Naive thymus-derived CD4-positive, alpha-beta T cell (primary cell): ENCODE data around the gene DCN. TPM values are rescaled to one million over a fixed set of nuclear protein-coding genes. Genes with fewer than 3 reads are reported as not detected.

Source experiments
- ATAC-seq: fragments of 150-1000 bp; cut with Tn5 transposase; 2 replicates; pipeline ENCODE4 v1.10.0; 2021; ENCODE audit warnings: mild to moderate bottlenecking, moderate library complexity
- CTCF ChIA-PET: fragments of 350-600 bp; sonication (Branson Sonifier 250); formaldehyde crosslinking; loops from one replicate; lab custom pipeline; 2021; ENCODE audit warnings: antibody characterized with exemption; lab: Charles Lee
- POLR2A ChIA-PET: fragments of 350-600 bp; sonication (Branson Sonifier 250); formaldehyde crosslinking; loops from one replicate; lab custom pipeline; 2021; ENCODE audit warnings: antibody characterized with exemption, inconsistent platforms; lab: Charles Lee
- DNase-seq, 9 donors: peaks; one replicate each; pipeline versions ENCODE4 v3.0.0 to v3.0.0-alpha.2; 2020 to 2022; ENCODE audit warnings: mixed read lengths in 1 of 9
- H3K27ac ChIP-seq: one replicate; pipeline ENCODE4 v1.7.0; 2013; ENCODE audit warnings: mild to moderate bottlenecking, low read depth, low read length, moderate library complexity
- H3K27me3 ChIP-seq, 2 donors: one replicate each; pipeline ENCODE4 v1.7.0; 2013; ENCODE audit warnings: low read length in 2 of 2, mild to moderate bottlenecking in 2 of 2, moderate library complexity in 2 of 2; ENCODE audit not compliant: control insufficient read depth in 2 of 2, insufficient read depth in 2 of 2
- H3K36me3 ChIP-seq, 3 experiments: 1 replicate in 2 of 3; 2 replicates in 1 of 3; pipeline ENCODE4 v1.7.0; 2013; ENCODE audit warnings: low read length in 3 of 3, mild to moderate bottlenecking in 3 of 3, moderate library complexity in 1 of 3; ENCODE audit not compliant: insufficient read depth in 3 of 3, control insufficient read depth in 2 of 3
- H3K4me1 ChIP-seq, 2 donors: one replicate each; pipeline ENCODE4 v1.7.0; 2013; ENCODE audit warnings: low read length in 2 of 2, mild to moderate bottlenecking in 2 of 2, moderate library complexity in 1 of 2; ENCODE audit not compliant: control insufficient read depth in 2 of 2, insufficient read depth in 2 of 2
- H3K4me3 ChIP-seq: 2 replicates; pipeline ENCODE4 v1.7.0; 2013; ENCODE audit warnings: mild to moderate bottlenecking, low read length
- H3K9me3 ChIP-seq, 3 experiments: 1 replicate in 2 of 3; 2 replicates in 1 of 3; pipeline ENCODE4 v1.7.0; 2013; ENCODE audit warnings: low read length in 3 of 3; ENCODE audit not compliant: control insufficient read depth in 2 of 3
- H3K27ac Mint-ChIP-seq, 9 donors: one replicate each; pipeline ENCODE4 v1.8.0; 2020 to 2022; ENCODE audit warnings: mixed read lengths in 9 of 9, mild to moderate bottlenecking in 8 of 9, moderate library complexity in 5 of 9, inconsistent platforms in 2 of 9
- H3K27me3 Mint-ChIP-seq, 5 donors: one replicate each; pipeline ENCODE4 v1.8.0; 2021 to 2022; ENCODE audit warnings: mixed read lengths in 5 of 5, mild to moderate bottlenecking in 1 of 5
- H3K36me3 Mint-ChIP-seq, 5 donors: one replicate each; pipeline ENCODE4 v1.8.0; 2020 to 2022; ENCODE audit warnings: mixed read lengths in 5 of 5, mild to moderate bottlenecking in 3 of 5, inconsistent platforms in 1 of 5
- H3K4me1 Mint-ChIP-seq, 7 donors: one replicate each; pipeline ENCODE4 v1.8.0; 2020 to 2022; ENCODE audit warnings: mixed read lengths in 7 of 7, mild to moderate bottlenecking in 3 of 7, inconsistent platforms in 1 of 7
- H3K4me3 Mint-ChIP-seq, 10 donors: one replicate each; pipeline ENCODE4 v1.8.0; 2020 to 2022; ENCODE audit warnings: mild to moderate bottlenecking in 10 of 10, mixed read lengths in 10 of 10, moderate library complexity in 6 of 10, inconsistent platforms in 2 of 10
- H3K9me3 Mint-ChIP-seq, 11 donors: one replicate each; pipeline ENCODE4 v1.8.0; 2020 to 2022; ENCODE audit warnings: mixed read lengths in 11 of 11, mild to moderate bottlenecking in 4 of 11, inconsistent platforms in 1 of 11, moderate library complexity in 1 of 11
- intact Hi-C, 2 donors: fragments of 100-400 bp; cut with micrococcal nuclease; formaldehyde crosslinking; loops; one replicate each; pipeline ENCODE4 v1.15.1; 2023
- polyA plus RNA-seq, 2 donors: library from polyadenylated mRNA; unstranded; fragments of 300-500 nt; fragmentation: Illumina TruSeq; gene quantifications; one replicate each; pipeline ENCODE4 v1.2.3, GENCODE V29; 2021
- total RNA-seq, 6 experiments: library from RNA in 5 of 6; stranded (reverse) in 5 of 6; gene quantifications; 1 replicate in 5 of 6; 2 replicates in 1 of 6; pipeline ENCODE4 v1.2.3 and lab custom pipeline; 2021 to 2026

DCN gene
- total and polyA plus RNA-seq, 7 experiments from 2014 or later, result 0.69 TPM; not detected in 6

- intact Hi-C loops, result no loop called here
- Histone ChIP-seq H3K27ac (no peak overlapping the region), H3K4me1 (no peaks in the 10 kb centered on the region), H3K27me3 (no peaks in the 10 kb centered on the region), H3K9me3 (no peaks in the 10 kb centered on the region), H3K36me3 (no peaks in the 10 kb centered on the region), H3K4me3 (no peak overlapping the region)
- Mint-ChIP-seq H3K4me3 (no peak overlapping the region), H3K36me3 (no peaks in the 10 kb centered on the region), H3K27ac (no peak overlapping the region), H3K9me3 (no peaks in the 10 kb centered on the region), H3K4me1 (no peaks in the 10 kb centered on the region), H3K27me3 (peaks cover 0 to 5% (median 0%) of the 10 kb centered on the region in 5 donors)
- CTCF ChIA-PET, result interaction anchor here (0.8 kb wide), 1 partner anchor 16 kb away, joined by 3 read pairs; no protein-coding TSS in a partner anchor
- no peak for DNase-seq
- POLR2A ChIA-PET, result no interaction called here
- ATAC-seq, result no peak
These were observed 5.7 kb downstream of the DCN start for GRCh38 chr12:91176915-91177314.

GRCh38 chr12:91176358-91176757, 6.3 kb downstream of the DCN start:
- no peaks in the 10 kb centered on the region for H3K4me1 Mint-ChIP-seq
- H3K27ac ChIP-seq, result no peak overlapping the region
- H3K36me3 Mint-ChIP-seq, result no peaks in the 10 kb centered on the region
- H3K27me3 ChIP-seq, result no peaks in the 10 kb centered on the region
- no peaks in the 10 kb centered on the region for H3K4me1 ChIP-seq
- H3K4me3 Mint-ChIP-seq, result no peak overlapping the region
- no peaks in the 10 kb centered on the region for H3K9me3 Mint-ChIP-seq
- CTCF ChIA-PET, result interaction anchor here (0.8 kb wide), 1 partner anchor 17 kb away, joined by 3 read pairs; no protein-coding TSS in a partner anchor
- H3K36me3 ChIP-seq, result no peaks in the 10 kb centered on the region
- no peak overlapping the region for H3K27ac Mint-ChIP-seq
- H3K9me3 ChIP-seq, result no peaks in the 10 kb centered on the region
- POLR2A ChIA-PET, result no interaction called here
- ATAC-seq (no peak), DNase-seq (no peak)
- intact Hi-C loops, result no loop called here
- no peak overlapping the region for H3K4me3 ChIP-seq
- peaks cover 0 to 8% (median 0%) of the 10 kb centered on the region in 5 donors for H3K27me3 Mint-ChIP-seq

GRCh38 chr12:91173124-91173523, 9.5 kb downstream of the DCN start:
- CTCF ChIA-PET, result no interaction called here
- no peak for DNase-seq
- Mint-ChIP-seq H3K36me3 (no peaks in the 10 kb centered on the region), H3K4me1 (peaks cover 0 to 2% (median 0%) of the 10 kb centered on the region in 7 donors), H3K27ac (no peak overlapping the region), H3K9me3 (no peaks in the 10 kb centered on the region), H3K27me3 (peaks cover 0 to 16% (median 6%) of the 10 kb centered on the region in 5 donors), H3K4me3 (no peak overlapping the region)
- intact Hi-C loops, result no loop called here
- Histone ChIP-seq H3K36me3 (no peaks in the 10 kb centered on the region), H3K4me1 (no peaks in the 10 kb centered on the region), H3K9me3 (no peaks in the 10 kb centered on the region), H3K27ac (no peak overlapping the region), H3K27me3 (no peaks in the 10 kb centered on the region), H3K4me3 (no peak overlapping the region)
- no peak for ATAC-seq
- POLR2A ChIA-PET, result no interaction called here

- no peak for DNase-seq
- POLR2A ChIA-PET, result no interaction called here
- no peaks in the 10 kb centered on the region for H3K36me3 Mint-ChIP-seq
- peaks cover 0 to 2% (median 0%) of the 10 kb centered on the region in 7 donors for H3K4me1 Mint-ChIP-seq
- H3K27ac ChIP-seq, result no peak overlapping the region
- no peak overlapping the region for H3K27ac Mint-ChIP-seq
- H3K36me3 ChIP-seq, result no peaks in the 10 kb centered on the region
- no peak for ATAC-seq
- no peak overlapping the region for H3K4me3 Mint-ChIP-seq
- no peaks in the 10 kb centered on the region for H3K4me1 ChIP-seq
- no peak overlapping the region for H3K4me3 ChIP-seq
- H3K9me3 Mint-ChIP-seq, result no peaks in the 10 kb centered on the region
- peaks cover 0 to 16% (median 7%) of the 10 kb centered on the region in 5 donors for H3K27me3 Mint-ChIP-seq
- intact Hi-C loops, result no loop called here
- H3K9me3 ChIP-seq, result no peaks in the 10 kb centered on the region
- CTCF ChIA-PET, result no interaction called here
- no peaks in the 10 kb centered on the region for H3K27me3 ChIP-seq
These were observed 10.5 kb downstream of the DCN start for GRCh38 chr12:91172096-91172495.

- no peak overlapping the region for H3K4me3 ChIP-seq
- POLR2A ChIA-PET, result no interaction called here
- CTCF ChIA-PET, result no interaction called here
- H3K4me3 Mint-ChIP-seq, result no peak overlapping the region
- H3K27ac Mint-ChIP-seq, result no peak overlapping the region
- no peaks in the 10 kb centered on the region for H3K36me3 ChIP-seq
- peaks cover 0 to 2% (median 0%) of the 10 kb centered on the region in 7 donors for H3K4me1 Mint-ChIP-seq
- H3K27me3 Mint-ChIP-seq, result peaks cover 0 to 16% (median 7%) of the 10 kb centered on the region in 5 donors
- ATAC-seq, result no peak
- H3K36me3 Mint-ChIP-seq, result no peaks in the 10 kb centered on the region
- no peak for DNase-seq
- H3K9me3 ChIP-seq, result no peaks in the 10 kb centered on the region
- intact Hi-C loops, result no loop called here
- no peaks in the 10 kb centered on the region for H3K27me3 ChIP-seq
- H3K27ac ChIP-seq, result no peak overlapping the region
- H3K9me3 Mint-ChIP-seq, result no peaks in the 10 kb centered on the region
- no peaks in the 10 kb centered on the region for H3K4me1 ChIP-seq
These were observed 11.1 kb downstream of the DCN start for GRCh38 chr12:91171476-91171875.

GRCh38 chr12:91163116-91163515, 19.5 kb downstream of the DCN start:
- Mint-ChIP-seq H3K27ac (no peak overlapping the region), H3K4me3 (no peak overlapping the region), H3K9me3 (peaks cover 0 to 4% (median 0%) of the 10 kb centered on the region in 11 donors), H3K27me3 (peaks cover 0 to 16% (median 0%) of the 10 kb centered on the region in 5 donors), H3K4me1 (no peaks in the 10 kb centered on the region), H3K36me3 (no peaks in the 10 kb centered on the region)
- Histone ChIP-seq H3K27me3 (no peaks in the 10 kb centered on the region), H3K9me3 (no peaks in the 10 kb centered on the region), H3K27ac (no peak overlapping the region), H3K4me1 (no peaks in the 10 kb centered on the region), H3K36me3 (no peaks in the 10 kb centered on the region), H3K4me3 (no peak overlapping the region)
- ATAC-seq, result no peak
- intact Hi-C loops, result no loop called here
- ChIA-PET POLR2A (no interaction called here), CTCF (no interaction called here)
- DNase-seq, result no peak

GRCh38 chr12:91161009-91161408, 21.6 kb downstream of the DCN start:
- ATAC-seq (no peak), DNase-seq (no peak)
- H3K27ac ChIP-seq, result no peak overlapping the region
- Mint-ChIP-seq H3K4me3 (no peak overlapping the region), H3K27me3 (peaks cover 0 to 12% (median 0%) of the 10 kb centered on the region in 5 donors), H3K36me3 (no peaks in the 10 kb centered on the region), H3K9me3 (peaks cover 0 to 4% (median 0%) of the 10 kb centered on the region in 11 donors), H3K27ac (no peak overlapping the region), H3K4me1 (no peaks in the 10 kb centered on the region)
- intact Hi-C loops, result no loop called here
- ChIA-PET POLR2A (interaction anchor here (1.0 kb wide), 1 partner anchor 8 kb away, joined by 3 read pairs; no protein-coding TSS in a partner anchor), CTCF (no interaction called here)
- no peaks in the 10 kb centered on the region for H3K4me1 ChIP-seq
- H3K9me3 ChIP-seq, result no peaks in the 10 kb centered on the region
- no peak overlapping the region for H3K4me3 ChIP-seq
- H3K36me3 ChIP-seq, result no peaks in the 10 kb centered on the region
- H3K27me3 ChIP-seq, result no peaks in the 10 kb centered on the region
